NCI-H69 (cell line): ENCODE data around the gene ID2.

ENCODE experiments used
- DNase-seq: peaks from one replicate; lab custom pipeline; 2025; lab: John Stamatoyannopoulos, UW

ID2 gene

GRCh38 chr2:8670580-8670979, 11.3 kb upstream of the ID2 start:
- DNase-seq: no peak

DNA sequence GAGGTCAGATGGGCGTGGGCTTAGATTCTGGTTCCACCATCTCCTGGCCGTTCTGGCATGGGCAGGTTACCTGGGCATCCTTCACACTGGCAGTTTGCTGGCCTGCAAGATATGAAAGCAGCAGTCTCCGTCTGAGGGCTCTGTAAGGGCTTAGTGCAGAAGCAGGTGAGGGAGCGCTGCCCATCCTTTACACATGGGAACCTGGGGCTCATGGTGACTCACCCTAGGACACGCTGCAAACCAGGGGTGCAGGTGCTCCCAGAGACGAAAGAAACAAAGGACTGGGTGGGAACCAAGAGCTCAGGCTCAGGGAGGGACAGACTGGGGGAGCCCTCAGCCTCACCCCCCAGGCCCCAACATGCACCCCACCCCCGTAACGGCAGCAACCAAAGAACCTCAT, 10.7 kb upstream of the ID2 start:
- no peak for DNase-seq

GRCh38 chr2:8671802-8672201, 10.1 kb upstream of the ID2 start:
- no peak for DNase-seq

DNA sequence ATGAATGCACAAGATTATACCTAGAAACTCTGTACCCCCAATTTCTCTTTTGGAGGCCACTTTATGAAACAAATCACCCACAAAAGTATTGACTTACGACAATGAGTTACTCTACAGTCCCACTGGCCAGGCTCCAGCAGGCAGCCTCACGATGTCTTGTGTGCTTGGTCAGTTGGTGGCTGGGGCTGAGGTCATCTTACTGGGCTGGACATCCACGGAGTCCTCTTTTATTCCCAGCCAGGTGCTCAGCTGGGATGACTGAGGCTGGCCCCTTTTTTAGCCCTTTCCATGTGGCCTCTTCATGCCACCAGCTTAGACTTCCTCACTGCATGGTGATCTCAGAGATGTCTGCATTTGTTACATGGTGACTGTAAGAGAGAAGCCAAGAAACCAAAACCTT, 8.9 kb upstream of the ID2 start:
- DNase-seq: no peak

- DNase-seq: no peak
Measured at GRCh38 chr2:8673381-8673780, 8.5 kb upstream of the ID2 start.

DNA sequence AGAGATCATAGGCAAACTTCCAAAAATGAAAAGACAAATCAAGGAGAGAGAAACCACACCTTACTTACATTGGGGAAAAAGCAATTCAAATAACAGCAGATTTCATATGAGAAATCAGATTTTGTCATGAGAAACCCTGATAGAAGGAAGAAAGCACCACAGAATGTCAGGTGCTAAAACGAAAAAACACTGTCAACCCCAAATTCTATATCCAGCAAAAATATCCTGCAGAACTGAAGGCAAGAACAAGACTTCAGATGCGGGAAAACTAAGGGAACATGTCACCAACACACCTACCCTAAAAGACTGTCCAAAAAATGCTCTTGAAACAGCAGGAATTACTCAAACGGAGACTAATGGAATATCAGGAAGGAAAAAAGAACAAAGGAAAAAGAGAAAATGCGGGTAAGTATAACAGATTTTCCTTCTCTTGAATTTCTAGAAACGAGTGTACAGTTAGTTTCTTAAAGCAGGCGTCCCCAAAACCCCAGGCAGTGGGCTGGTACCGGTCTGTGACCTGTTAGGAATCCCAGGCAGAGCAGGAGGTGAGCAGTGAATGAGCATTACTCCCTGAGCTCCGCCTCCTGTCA, 7.3 kb upstream of the ID2 start:
- DNase-seq: no peak

- no peak for DNase-seq
Measured at GRCh38 chr2:8675543-8675942, 6.3 kb upstream of the ID2 start.

DNA sequence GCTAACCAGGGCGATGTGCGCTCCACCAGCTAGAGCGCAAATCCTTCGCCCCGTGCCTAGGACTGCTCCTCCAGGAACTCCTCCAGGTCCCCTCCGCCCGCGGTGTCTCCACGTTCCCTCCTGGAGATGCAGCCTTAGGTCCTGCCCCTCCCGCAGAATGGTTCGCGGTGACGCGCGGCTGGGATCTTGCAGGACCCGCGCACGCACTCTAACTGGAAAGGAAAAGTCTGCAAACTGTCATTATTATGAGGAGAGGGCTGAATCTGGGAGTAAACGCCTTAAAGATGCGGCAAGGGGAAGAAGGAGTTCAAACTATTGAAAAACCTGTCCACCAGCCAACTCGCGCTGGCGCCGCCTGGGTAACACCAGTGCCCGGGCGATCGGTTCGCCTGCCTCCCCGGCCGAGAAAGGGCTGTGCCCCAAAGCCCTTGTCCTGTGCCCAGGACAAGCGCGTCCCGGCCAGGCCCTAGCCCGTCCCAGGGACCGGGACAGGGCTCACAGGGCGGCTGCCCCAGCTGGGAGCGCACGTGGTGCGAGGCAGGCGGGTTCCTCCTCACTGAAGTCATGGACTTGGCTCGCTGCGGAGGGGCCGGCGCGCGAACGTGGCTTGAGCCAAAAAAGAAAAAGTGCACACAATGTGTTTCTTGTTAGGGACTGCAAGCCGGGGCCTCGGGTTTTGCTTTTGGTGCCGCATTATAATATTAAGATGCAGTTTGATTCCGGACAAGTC, 5.5 kb upstream of the ID2 start:
- no peak for DNase-seq

GRCh38 chr2:8676921-8677645, 4.8 kb upstream of the ID2 start:
- no peak for DNase-seq

- DNase-seq: peak; percentile 57
Measured at GRCh38 chr2:8677646-8678592, 3.9 kb upstream of the ID2 start.

- DNase-seq: peak; percentile 96
Measured at GRCh38 chr2:8678731-8679566, 2.9 kb upstream of the ID2 start.

GRCh38 chr2:8679567-8679826, 2.4 kb upstream of the ID2 start:
- DNase-seq: no peak

DNA sequence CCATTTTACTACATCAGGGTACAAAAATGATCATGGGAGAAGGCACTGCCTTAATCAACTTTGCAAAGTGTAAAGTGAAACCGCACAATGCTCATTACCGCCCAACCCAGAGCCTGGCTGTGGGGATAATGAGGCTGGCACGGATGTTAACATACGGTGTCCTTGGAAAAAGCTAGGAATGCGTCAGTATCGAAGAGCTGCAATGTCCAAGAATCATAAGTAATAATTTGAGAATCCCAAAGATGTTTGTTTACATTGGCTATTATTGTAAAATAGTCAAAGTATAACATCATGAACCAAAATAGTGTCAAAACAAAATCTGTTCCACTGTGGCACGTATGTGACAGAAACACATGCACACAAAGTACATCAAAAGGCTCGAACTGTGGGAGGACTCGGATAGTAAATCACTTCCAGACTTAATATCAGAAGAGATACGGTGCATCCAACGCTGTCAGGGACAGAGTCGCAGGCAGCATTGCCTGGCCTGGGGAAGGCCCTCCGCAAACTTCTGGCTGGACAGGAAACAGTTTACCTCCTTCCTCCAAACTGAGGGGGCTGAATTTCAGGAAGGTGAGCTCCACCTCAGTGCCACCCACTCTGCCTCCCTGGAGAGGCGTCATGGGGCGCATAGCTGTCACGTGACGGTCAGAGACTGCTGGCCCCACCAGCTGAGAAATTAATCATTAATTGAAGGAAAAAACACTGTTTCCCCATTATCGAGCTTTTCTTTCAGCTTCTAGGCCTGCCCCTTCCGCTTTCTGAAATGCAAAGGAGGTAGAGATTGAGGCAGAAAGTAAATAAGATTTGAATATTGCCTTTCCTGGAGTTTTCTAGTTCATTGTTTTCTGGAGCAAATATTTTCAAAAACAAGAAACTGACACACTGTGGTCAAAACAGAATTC, 1.8 kb upstream of the ID2 start:
- DNase-seq: peak; percentile 42

DNA sequence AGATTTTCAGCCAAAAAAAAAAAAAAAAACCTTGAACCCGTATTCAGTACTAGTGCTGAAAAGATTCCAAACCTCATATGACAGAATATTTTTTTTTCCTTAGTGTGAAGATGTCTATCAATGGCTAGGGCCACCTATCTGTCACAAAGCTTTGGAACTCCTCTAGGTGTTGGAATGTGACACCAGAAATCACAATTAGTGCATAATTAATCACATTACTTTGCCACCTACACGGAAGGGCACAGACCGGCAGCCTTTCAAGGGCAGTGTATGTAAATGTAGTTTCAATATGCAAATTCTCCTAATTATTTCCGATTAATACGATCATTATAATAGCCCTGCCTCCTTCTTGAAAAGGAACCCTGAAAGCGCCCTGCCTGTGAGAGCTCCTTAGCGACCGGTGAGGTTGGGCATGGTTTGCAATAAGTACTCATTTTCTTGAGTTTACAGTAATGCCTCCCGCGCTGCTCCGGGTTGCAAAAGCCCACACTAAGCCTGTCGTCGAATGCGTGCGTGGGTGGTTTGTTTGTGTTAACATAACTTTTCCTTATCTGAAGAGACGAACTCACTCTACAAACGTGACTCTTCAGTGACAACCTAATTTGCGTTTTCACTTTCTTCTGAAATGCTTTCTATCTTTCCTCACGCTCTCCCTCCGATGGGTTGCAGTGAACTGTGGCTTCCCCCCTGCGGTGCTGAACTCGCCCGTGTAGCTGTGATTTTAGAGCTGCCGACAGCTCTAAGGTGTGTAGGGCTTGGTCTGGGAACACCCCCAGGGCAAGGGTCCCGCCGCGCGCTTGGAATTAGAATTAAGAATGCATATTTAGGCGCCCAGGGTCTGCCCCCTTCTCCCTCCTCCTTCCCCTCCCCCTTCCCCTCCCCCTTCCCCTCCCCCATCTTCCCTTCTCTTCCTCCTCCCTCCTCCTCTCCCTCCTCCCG, 765 bp upstream of the ID2 start:
- DNase-seq: peak; percentile 88

DNA sequence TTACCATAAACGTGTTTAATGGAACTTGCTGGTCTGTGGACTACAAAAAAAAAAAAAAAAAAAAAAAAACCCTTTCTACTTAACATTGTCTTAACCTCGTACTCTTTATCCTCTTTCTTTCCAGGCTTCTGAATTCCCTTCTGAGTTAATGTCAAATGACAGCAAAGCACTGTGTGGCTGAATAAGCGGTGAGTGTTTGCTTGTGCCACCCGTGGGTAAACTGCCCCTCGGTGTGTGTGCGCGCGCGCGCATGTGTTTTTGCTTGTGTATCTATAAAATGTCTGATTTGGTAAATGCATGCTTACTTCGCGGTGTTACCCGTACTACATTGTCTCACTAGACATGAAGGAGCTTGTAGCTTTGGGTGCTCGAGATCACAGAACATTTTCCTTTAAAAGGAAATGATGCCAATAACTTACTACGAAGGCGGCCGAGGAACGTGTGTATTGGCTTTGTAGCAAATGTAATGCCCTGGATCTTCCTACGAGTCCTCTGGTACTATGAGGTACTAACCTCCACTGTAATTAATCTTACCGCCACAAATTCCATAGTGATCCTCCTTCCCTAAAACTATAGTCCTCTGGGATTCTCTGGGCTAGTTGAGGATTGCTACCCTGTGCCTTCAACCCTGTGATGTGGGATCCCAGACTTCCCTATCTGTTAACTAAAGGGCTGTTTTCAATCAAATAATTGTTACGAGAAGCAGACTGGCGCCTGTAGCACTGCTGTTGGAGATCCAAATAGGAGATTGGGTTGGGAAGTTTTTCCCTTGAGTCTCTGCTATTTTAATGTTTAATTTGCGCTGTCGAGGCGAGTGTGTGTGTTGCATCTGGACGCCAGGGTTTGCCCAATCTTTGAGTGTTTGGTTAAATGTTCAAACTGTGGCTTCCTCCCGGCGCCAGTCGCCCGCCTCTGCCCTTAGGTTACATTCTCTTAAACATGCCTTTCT, 1.1 kb downstream of the ID2 start:
- DNase-seq: peak; percentile 75

DNA sequence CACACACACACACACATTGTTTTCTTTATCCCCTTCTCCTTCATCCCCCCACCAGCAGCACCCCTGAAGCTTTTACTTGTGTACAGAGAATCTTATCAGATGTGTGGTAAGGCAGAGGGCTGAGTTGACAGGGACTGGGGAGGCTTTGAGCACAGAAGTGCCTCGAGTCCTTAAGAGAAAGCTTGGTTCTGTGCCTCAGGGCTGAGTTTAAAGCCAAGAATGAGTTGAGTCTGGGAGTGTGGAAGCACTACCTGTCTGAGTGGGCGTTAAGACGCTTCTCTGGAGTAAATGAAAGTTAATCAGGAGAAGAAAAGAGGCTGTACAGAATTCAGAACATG, 2.7 kb downstream of the ID2 start:
- DNase-seq: peak; percentile 79

DNA sequence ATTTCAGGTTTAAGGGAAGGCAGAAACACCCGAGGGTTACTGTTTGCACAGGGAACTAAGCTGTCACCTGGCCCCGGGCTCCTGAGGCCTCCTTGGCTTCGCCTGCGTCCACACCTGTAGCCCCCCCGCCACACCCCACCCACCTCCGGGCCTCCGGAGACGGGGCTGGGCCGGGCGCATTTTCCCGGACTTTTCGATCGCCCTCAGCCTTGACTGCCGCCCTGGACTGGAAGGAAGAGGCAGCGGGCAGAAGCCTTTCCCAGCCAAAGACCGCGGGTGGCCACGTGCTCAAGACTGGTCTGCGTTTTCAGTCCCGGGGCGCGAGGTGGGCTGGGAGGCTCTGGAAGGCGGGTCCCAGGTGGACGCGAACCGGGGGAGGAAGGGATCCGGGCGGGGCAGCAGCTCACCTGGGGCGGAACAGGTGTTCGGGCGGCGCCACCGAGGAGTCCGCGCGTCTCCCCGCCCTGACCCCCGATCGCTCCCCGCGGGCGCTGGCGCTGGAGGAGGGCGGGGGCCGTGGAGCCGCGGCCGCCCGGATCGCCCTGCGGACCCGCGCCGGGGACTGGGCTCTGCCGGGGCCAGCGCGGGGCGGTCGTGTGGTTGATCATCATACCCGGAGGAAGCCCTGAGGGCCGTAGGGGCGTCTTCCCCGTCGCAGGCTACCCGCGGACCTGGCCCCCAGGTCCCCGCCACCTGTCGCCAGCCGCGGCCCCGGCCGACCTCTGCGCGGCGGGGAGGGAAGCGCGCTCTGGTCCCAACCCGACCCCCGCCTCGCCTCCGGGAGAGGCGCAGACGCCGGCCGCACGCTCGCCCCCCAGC, 3.2 kb downstream of the ID2 start:
- DNase-seq: peak; percentile 92
